K562 (cell line): ENCODE results near the gene KAT5. TPM values are rescaled to one million over a fixed set of nuclear protein-coding genes. Genes with fewer than 3 reads are reported as not detected.

Experiments used
- BCL6 ChIP-seq: fragments of 250-450 bp; sonication (Bioruptor Pico); IDR thresholded peaks from 2 replicates; pipeline ENCODE4 v1.4.0; 2020
- CREB3L1 ChIP-seq: fragments of 450-650 bp; IDR thresholded peaks from 2 replicates; pipeline ENCODE4 v1.6.1; 2014; ENCODE audit warnings: low read depth, mild to moderate bottlenecking, moderate library complexity, borderline replicate concordance
- CTCFL ChIP-seq: IDR thresholded peaks from 2 replicates; pipeline ENCODE4 v1.6.1; 2011; ENCODE audit warnings: borderline replicate concordance, low read depth, mild to moderate bottlenecking, moderate library complexity, low read length; ENCODE audit not compliant: insufficient read depth, poor library complexity, severe bottlenecking
- CXXC5 ChIP-seq: fragments of 250-450 bp; sonication (Bioruptor Pico); IDR thresholded peaks from 2 replicates; pipeline ENCODE4 v1.8.0; 2022; ENCODE audit warnings: inconsistent platforms, mild to moderate bottlenecking, moderate library complexity
- ETS2 ChIP-seq: IDR thresholded peaks from 2 replicates; pipeline ENCODE4 v1.6.1; 2016; ENCODE audit warnings: borderline replicate concordance, missing genetic modification characterization, mild to moderate bottlenecking, moderate library complexity, missing compliant biosample characterization; ENCODE audit not compliant: poor library complexity, severe bottlenecking
- GABPA ChIP-seq: fragments of 200-800 bp; sonication (Bioruptor generic); conservative IDR thresholded peaks from 2 replicates; pipeline ENCODE4 v1.6.1; 2016; ENCODE audit warnings: low read depth, missing genetic modification characterization, missing compliant biosample characterization
- HDGF ChIP-seq: fragments of 450-650 bp; IDR thresholded peaks from 2 replicates; pipeline ENCODE4 v1.6.1; 2016
- KLF10 ChIP-seq: fragments of 250-450 bp; sonication (Bioruptor Pico); IDR thresholded peaks from 2 replicates; pipeline ENCODE4 v1.6.1; 2021; ENCODE audit warnings: matching md5 sums
- KLF13 ChIP-seq: fragments of 450-650 bp; IDR thresholded peaks from 2 replicates; pipeline ENCODE4 v1.6.1; 2016; ENCODE audit warnings: missing genetic modification characterization, low read depth, mild to moderate bottlenecking, missing compliant biosample characterization, moderate library complexity, borderline replicate concordance
- PRDM10 ChIP-seq: fragments of 450-650 bp; IDR thresholded peaks from 2 replicates; pipeline ENCODE4 v1.6.1; 2018; ENCODE audit not compliant: partially characterized antibody
- PTTG1 ChIP-seq: fragments of 450-650 bp; IDR thresholded peaks from 2 replicates; pipeline ENCODE4 v1.6.1; 2016; ENCODE audit warnings: low read depth, mild to moderate bottlenecking, missing genetic modification characterization, missing compliant biosample characterization
- RBBP5 ChIP-seq: fragments of 200-600 bp; sonication (generic); IDR thresholded peaks from 2 replicates; pipeline ENCODE4 v1.6.1; 2012; ENCODE audit warnings: borderline replicate concordance, mild to moderate bottlenecking, low read length, control low read depth, inconsistent platforms; ENCODE audit not compliant: insufficient read depth, poor library complexity, severe bottlenecking
- RBFOX2 ChIP-seq: fragments of 200-400 bp; formaldehyde crosslinking; IDR thresholded peaks from 2 replicates; pipeline ENCODE4 v1.6.1; 2017; ENCODE audit warnings: low read depth, mild to moderate bottlenecking, low read length, moderate library complexity
- TEAD2 ChIP-seq: fragments of 450-650 bp; IDR thresholded peaks from 2 replicates; pipeline ENCODE4 v1.6.1; 2016; ENCODE audit warnings: missing genetic modification characterization, control low read depth, missing compliant biosample characterization
- ZEB2 ChIP-seq: fragments of 450-650 bp; IDR thresholded peaks from 2 replicates; pipeline ENCODE4 v1.6.1; 2016
- ZFP1 ChIP-seq: fragments of 450-650 bp; formaldehyde crosslinking; IDR thresholded peaks from 2 replicates; pipeline ENCODE4 v1.4.0; 2020; ENCODE audit warnings: mild to moderate bottlenecking, mixed read lengths
- ZNF124 ChIP-seq: sonication (generic); formaldehyde crosslinking; IDR thresholded peaks from 2 replicates; pipeline ENCODE4 v1.8.1; 2022; ENCODE audit warnings: missing genetic modification reagents
- ZNF695 ChIP-seq: fragments of 450-650 bp; formaldehyde crosslinking; IDR thresholded peaks from 2 replicates; pipeline ENCODE4 v1.4.0; 2020; ENCODE audit warnings: mild to moderate bottlenecking, moderate library complexity
- polyA plus RNA-seq, 8 experiments: library from polyadenylated mRNA; depleted of rRNA in 4 of 8; stranded (reverse) in 5 of 8; unstranded in 3 of 8; fragments of >200 nt; fragmentation: Nextera tagmentation in 2 of 8; fragmentation: Illumina TruSeq in 1 of 8; extraction: Ambion mirVana in 2 of 8; extraction: Trizol in 1 of 8; gene quantifications; 2 replicates each; pipeline versions ENCODE4 v1.2.1 to v1.2.3, GENCODE V29; 2011 to 2014; ENCODE audit warnings: inconsistent platforms in 1 of 8, missing spikeins in 1 of 8
- total RNA-seq, 7 experiments: library from RNA; depleted of rRNA in 6 of 7; stranded (reverse); fragments of >200 nt in 6 of 7; fragmentation: Illumina TruSeq in 2 of 7; extraction: Trizol in 2 of 7; gene quantifications; 2 replicates each; pipeline versions ENCODE4 v1.2.1 to v1.2.3, GENCODE V29; 2011 to 2021; ENCODE audit warnings: low replicate concordance in 1 of 7
- TF ChIP-seq, protein P1 (sequence below), 2 experiments: fragments of 250-450 bp in 1 of 2; fragments of 450-650 bp in 1 of 2; sonication (Bioruptor Pico) in 1 of 2; IDR thresholded peaks; 2 replicates each; pipeline versions ENCODE4 v1.6.1 to v1.8.0; 2016 to 2021; ENCODE audit warnings: mild to moderate bottlenecking in 2 of 2, moderate library complexity in 2 of 2, missing compliant biosample characterization in 1 of 2, missing genetic modification characterization in 1 of 2

The KAT5 gene
- total and polyA plus RNA-seq, 9 of the 15 experiments (the other 6 are each of a cell fraction or from before 2014, with no cell fraction given): 3.6 to 76.8 (median 52.7) TPM

DNA sequence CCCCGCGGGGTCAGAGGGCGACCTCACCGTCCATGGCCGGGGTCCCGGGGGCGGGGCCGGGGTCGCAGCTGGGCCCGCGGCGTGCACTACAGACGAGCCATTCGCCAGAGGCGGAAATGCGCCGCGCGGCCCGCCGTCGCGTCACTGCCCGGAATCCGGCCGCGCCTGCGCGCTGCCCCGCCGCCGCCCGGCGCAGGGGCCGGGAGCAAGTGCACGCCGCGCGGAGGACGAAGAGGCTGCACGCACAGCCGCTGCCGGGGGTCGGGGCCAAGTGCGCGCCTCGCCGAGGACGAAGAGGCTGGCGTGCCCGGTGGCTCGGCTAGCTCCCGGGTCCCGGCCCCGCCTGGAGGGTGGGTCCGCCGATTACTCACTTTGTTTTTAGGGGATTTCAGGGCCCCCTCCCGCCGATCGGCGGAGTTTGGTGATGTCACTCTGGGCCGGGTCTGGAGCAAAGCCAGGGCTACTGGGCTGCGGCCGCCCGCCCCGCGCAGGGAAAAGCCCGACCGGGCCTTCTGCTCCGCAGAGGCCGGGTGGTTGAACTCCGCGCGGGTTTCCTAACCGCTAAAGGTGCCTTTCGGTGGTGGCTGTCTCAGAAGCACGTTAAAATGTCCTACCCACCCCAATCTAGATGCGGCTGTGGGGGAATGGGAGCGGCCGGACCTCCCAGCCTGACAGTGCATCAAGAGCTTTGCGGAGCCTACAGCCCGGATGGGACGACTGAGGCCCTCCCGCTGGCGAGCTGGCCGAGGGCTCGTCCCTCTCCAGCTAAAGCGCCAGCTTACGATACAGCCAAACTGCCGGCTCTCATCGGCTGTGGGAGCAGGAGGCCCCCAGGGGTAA lies 49.0 kb upstream of the KAT5 start, which contains the start of gene RELA (continued):
- TF ChIP-seq GABPA (tag) (peak; percentile 84), HDGF (no peak), CREB3L1 (no peak), TEAD2 (tag) (no peak), RBFOX2 (peak; percentile 86), RBBP5 (peak; percentile 9), ZFP1 (CRISPR knock-in tag) (no peak), BCL6 (no peak), KLF10 (CRISPR knock-in tag) (no peak), CTCFL (peak; percentile 0), CXXC5 (peak; percentile 96), PRDM10 (peak; percentile 92), KLF13 (tag) (0 out of 2 replicates have a peak, but pooled peaks have one; percentile 13), ETS2 (tag) (no peak), PTTG1 (tag) (no peak), ZEB2 (no peak), ZNF124 (CRISPR knock-in tag) (no peak), ZNF695 (CRISPR knock-in tag) (no peak)
- TF ChIP-seq, protein P1, sequence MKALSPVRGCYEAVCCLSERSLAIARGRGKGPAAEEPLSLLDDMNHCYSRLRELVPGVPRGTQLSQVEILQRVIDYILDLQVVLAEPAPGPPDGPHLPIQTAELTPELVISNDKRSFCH (CRISPR knock-in tag; IDR thresholded peaks at IDR 0.05): no peak
- TF ChIP-seq, protein P1 (tag; IDR thresholded peaks at IDR 0.05): 0 out of 2 replicates have a peak, but pooled peaks have one; percentile 18
